CD14-positive monocyte (primary cell): ENCODE results near the gene THY1. TPM values are rescaled to one million over a fixed set of nuclear protein-coding genes. Genes with fewer than 3 reads are reported as not detected.

ENCODE experiments used
- DNase-seq, 3 donors: peaks; one replicate each; pipeline ENCODE4 v3.0.0-alpha.2; 2011 to 2022
- H2AFZ ChIP-seq: 2 replicates; pipeline ENCODE4 v1.6.0; 2012; ENCODE audit warnings: mild to moderate bottlenecking, low read depth, low read length, inconsistent platforms; ENCODE audit not compliant: insufficient read depth, poor library complexity, severe bottlenecking
- H3K27ac ChIP-seq, 2 donors: 1 replicate in 1 of 2; 2 replicates in 1 of 2; pipeline ENCODE4 v1.5.1; 2012 to 2013; ENCODE audit warnings: low read length in 2 of 2, control low read depth in 1 of 2, inconsistent platforms in 1 of 2, low read depth in 1 of 2, mild to moderate bottlenecking in 1 of 2
- H3K27me3 ChIP-seq, 2 donors: one replicate each; pipeline versions ENCODE4 v1.6.0 to v1.6.1; 2011 to 2013; ENCODE audit warnings: low read length in 2 of 2; ENCODE audit not compliant: control insufficient read depth in 2 of 2, insufficient read depth in 2 of 2
- H3K36me3 ChIP-seq, 2 donors: replicated peaks in 1 of 2; 1 replicate in 1 of 2; 2 replicates in 1 of 2; pipeline versions ENCODE4 v1.5.1 to v1.6.1; 2012 to 2013; ENCODE audit warnings: low read length in 2 of 2, control low read depth in 1 of 2, inconsistent platforms in 1 of 2, mild to moderate bottlenecking in 1 of 2; ENCODE audit not compliant: insufficient read depth in 2 of 2, control insufficient read depth in 1 of 2
- H3K4me1 ChIP-seq, 2 donors: 1 replicate in 1 of 2; 2 replicates in 1 of 2; pipeline versions ENCODE4 v1.5.1 to v1.6.1; 2012 to 2013; ENCODE audit warnings: low read length in 2 of 2, control low read depth in 1 of 2, inconsistent platforms in 1 of 2, mild to moderate bottlenecking in 1 of 2, moderate library complexity in 1 of 2; ENCODE audit not compliant: insufficient read depth in 2 of 2, control insufficient read depth in 1 of 2
- H3K4me2 ChIP-seq: replicated peaks from 2 replicates; pipeline ENCODE3; 2012; ENCODE audit warnings: low read length, moderate library complexity, mild to moderate bottlenecking; ENCODE audit not compliant: poor library complexity, severe bottlenecking; ENCODE audit errors: extremely low read depth
- H3K4me3 ChIP-seq, 3 experiments: fragments of 200-600 bp in 1 of 3; sonication (generic) in 1 of 3; replicated peaks in 1 of 3; 1 replicate in 2 of 3; 2 replicates in 1 of 3; pipeline ENCODE4 v1.5.1; 2011 to 2013; ENCODE audit warnings: low read length in 3 of 3, mild to moderate bottlenecking in 3 of 3, control low read depth in 2 of 3, low read depth in 2 of 3, inconsistent platforms in 1 of 3, moderate library complexity in 1 of 3
- H3K79me2 ChIP-seq: 2 replicates; pipeline ENCODE4 v1.6.0; 2012; ENCODE audit warnings: mild to moderate bottlenecking, control low read depth, inconsistent platforms, low read length, moderate library complexity; ENCODE audit not compliant: insufficient read depth
- H3K9ac ChIP-seq: 2 replicates; pipeline ENCODE4 v1.6.0; 2017; ENCODE audit warnings: low read length, mild to moderate bottlenecking; ENCODE audit not compliant: insufficient read depth, poor library complexity, severe bottlenecking
- H3K9me3 ChIP-seq, 2 donors: replicated peaks in 1 of 2; 1 replicate in 1 of 2; 2 replicates in 1 of 2; pipeline versions ENCODE4 v1.5.1 to v1.6.1; 2012 to 2013; ENCODE audit warnings: low read length in 2 of 2, control low read depth in 1 of 2; ENCODE audit not compliant: control insufficient read depth in 1 of 2, insufficient read depth in 1 of 2
- H4K20me1 ChIP-seq: 2 replicates; pipeline ENCODE4 v1.6.0; 2012; ENCODE audit warnings: mild to moderate bottlenecking, low read length, control low read depth, moderate library complexity; ENCODE audit not compliant: insufficient read depth
- H3K27ac Mint-ChIP-seq, 7 donors: one replicate each; pipeline ENCODE4 v1.8.0; 2020; ENCODE audit warnings: mild to moderate bottlenecking in 7 of 7, mixed read lengths in 7 of 7, moderate library complexity in 6 of 7, inconsistent platforms in 2 of 7
- H3K27me3 Mint-ChIP-seq, 3 donors: one replicate each; pipeline ENCODE4 v1.8.0; 2021 to 2022; ENCODE audit warnings: low read depth in 3 of 3, mild to moderate bottlenecking in 3 of 3, mixed read lengths in 3 of 3, moderate library complexity in 3 of 3, inconsistent platforms in 1 of 3
- H3K36me3 Mint-ChIP-seq, 2 donors: one replicate each; pipeline ENCODE4 v1.8.0; 2020; ENCODE audit warnings: mixed read lengths in 2 of 2, inconsistent platforms in 1 of 2, mild to moderate bottlenecking in 1 of 2
- H3K4me1 Mint-ChIP-seq: one replicate; pipeline ENCODE4 v1.8.0; 2020; ENCODE audit warnings: mild to moderate bottlenecking, mixed read lengths
- H3K4me3 Mint-ChIP-seq, 2 donors: one replicate each; pipeline ENCODE4 v1.8.0; 2020; ENCODE audit warnings: mild to moderate bottlenecking in 2 of 2, mixed read lengths in 2 of 2, moderate library complexity in 1 of 2
- H3K9me3 Mint-ChIP-seq, 7 donors: one replicate each; pipeline ENCODE4 v1.8.0; 2020 to 2022; ENCODE audit warnings: mixed read lengths in 7 of 7, mild to moderate bottlenecking in 6 of 7, moderate library complexity in 6 of 7, inconsistent platforms in 2 of 7
- CTCF ChIP-seq: fragments of 200-600 bp; IDR thresholded peaks from one replicate; pipeline ENCODE4 v1.8.0; 2022; ENCODE audit warnings: antibody characterized with exemption, mild to moderate bottlenecking
- whole genome bisulfite sequencing: methylation state at CpG from one replicate; pipeline ENCODE4 v1.1.5; 2013; ENCODE audit warnings: missing lambda C conversion rate; ENCODE audit not compliant: insufficient coverage; 5-methylcytosine and 5-hydroxymethylcytosine counted together
- intact Hi-C, 2 donors: fragments of 100-400 bp; cut with micrococcal nuclease; formaldehyde crosslinking; loops; one replicate each; pipeline versions ENCODE4 v1.15.0 to v1.15.1; 2023
- polyA plus RNA-seq, 3 donors: library from polyadenylated mRNA; depleted of rRNA in 1 of 3; unstranded in 2 of 3; stranded (reverse) in 1 of 3; fragments of 300-500 nt in 2 of 3; fragments of >200 nt in 1 of 3; fragmentation: Illumina TruSeq in 2 of 3; gene quantifications; 1 replicate in 2 of 3; 2 replicates in 1 of 3; pipeline ENCODE4 v1.2.3, GENCODE V29; 2012 to 2021

The THY1 gene
- polyA plus RNA-seq, 3 donors: not detected

- Histone ChIP-seq H3K27me3 (peaks cover 22 to 50% of the 10 kb centered on the region in 2 donors), H2AFZ (no peak overlapping the region), H3K4me3 (no peak overlapping the region), H3K79me2 (no peaks in the 10 kb centered on the region), H3K4me2 (no peak overlapping the region), H3K9ac (no peak overlapping the region), H3K9me3 (peaks cover 2 to 11% of the 10 kb centered on the region in 2 donors), H3K4me1 (no peaks in the 10 kb centered on the region), H4K20me1 (no peaks in the 10 kb centered on the region), H3K27ac (no peak overlapping the region), H3K36me3 (no peaks in the 10 kb centered on the region)
- Mint-ChIP-seq H3K4me3 (peak overlapping the region in 1 of 2 donors; percentile 76), H3K27me3 (peaks cover 52 to 60% (median 53%) of the 10 kb centered on the region in 3 donors), H3K27ac (no peak overlapping the region), H3K36me3 (no peaks in the 10 kb centered on the region), H3K9me3 (peaks cover 0 to 11% (median 6%) of the 10 kb centered on the region in 7 donors), H3K4me1 (peaks cover 10% of the 10 kb centered on the region)
- no peak for DNase-seq
- intact Hi-C loops: no loop called here
- 69% methylated on average over 11 of the region's 14 CpGs for WGBS
- TF ChIP-seq CTCF: no peak
These were observed 710 bp upstream of the THY1 start for GRCh38 chr11:119423509-119424254.

- Histone ChIP-seq H3K27me3 (peaks cover 22 to 50% of the 10 kb centered on the region in 2 donors), H3K36me3 (no peaks in the 10 kb centered on the region), H3K27ac (no peak overlapping the region), H2AFZ (no peak overlapping the region), H3K9ac (no peak overlapping the region), H3K4me2 (no peak overlapping the region), H4K20me1 (no peaks in the 10 kb centered on the region), H3K79me2 (no peaks in the 10 kb centered on the region), H3K4me1 (no peaks in the 10 kb centered on the region), H3K9me3 (peaks cover 0 to 11% of the 10 kb centered on the region in 2 donors), H3K4me3 (no peak overlapping the region)
- no peaks in the 10 kb centered on the region for H3K36me3 Mint-ChIP-seq
- DNase-seq: no peak
- no peak for TF ChIP-seq CTCF
- peaks cover 10% of the 10 kb centered on the region for H3K4me1 Mint-ChIP-seq
- no peak overlapping the region for H3K27ac Mint-ChIP-seq
- H3K27me3 Mint-ChIP-seq: peaks cover 48 to 58% (median 53%) of the 10 kb centered on the region in 3 donors
- WGBS: 1% methylated on average over 45 of the region's 49 CpGs
- peaks cover 0 to 8% (median 4%) of the 10 kb centered on the region in 7 donors for H3K9me3 Mint-ChIP-seq
- H3K4me3 Mint-ChIP-seq: peak overlapping the region in 1 of 2 donors; percentile 81
- intact Hi-C loops: no loop called here
These were observed 797 bp downstream of the THY1 start for GRCh38 chr11:119421941-119422808.
